Esophagus muscularis mucosa (tissue), 4 donors: ENCODE measurements around the gene DPP7. TPM values are rescaled to one million over a fixed set of nuclear protein-coding genes. Genes with fewer than 3 reads are reported as not detected.

Experiments used
- DNase-seq: peaks from one replicate; pipeline ENCODE4 v3.0.0-alpha.2; 2017; ENCODE audit errors: extremely low spot score
- H3K27ac ChIP-seq, 4 donors: fragments of 200-600 bp; sonication (generic); replicated peaks in 1 of 4; 1 replicate in 3 of 4; 2 replicates in 1 of 4; pipeline ENCODE4 v1.5.1; 2016 to 2019; ENCODE audit warnings: mild to moderate bottlenecking in 1 of 4
- H3K27me3 ChIP-seq, 4 donors: fragments of 200-600 bp; sonication (generic); one replicate each; pipeline versions ENCODE4 v1.5.1 to v1.6.0; 2016 to 2019
- H3K36me3 ChIP-seq, 4 donors: fragments of 200-600 bp; sonication (generic); one replicate each; pipeline ENCODE4 v1.5.1; 2016 to 2019
- H3K4me1 ChIP-seq, 4 donors: fragments of 200-600 bp; sonication (generic); one replicate each; pipeline ENCODE4 v1.5.1; 2016 to 2019
- H3K4me3 ChIP-seq, 4 donors: fragments of 200-600 bp; sonication (generic); 1 replicate in 2 of 4; 2 replicates in 2 of 4; pipeline ENCODE4 v1.5.1; 2016 to 2019; ENCODE audit warnings: mild to moderate bottlenecking in 4 of 4, moderate library complexity in 1 of 4
- H3K9me3 ChIP-seq, 4 donors: fragments of 200-600 bp; sonication (generic); 1 replicate in 3 of 4; 2 replicates in 1 of 4; pipeline ENCODE4 v1.5.1; 2016 to 2019
- EP300 ChIP-seq: sonication (generic); formaldehyde crosslinking; IDR thresholded peaks from one replicate; pipeline ENCODE4 v1.6.1; 2017; ENCODE audit warnings: antibody characterized with exemption
- POLR2A ChIP-seq: fragments of 450-650 bp; IDR thresholded peaks from one replicate; pipeline ENCODE4 v1.6.1; 2017; ENCODE audit warnings: antibody characterized with exemption, moderate library complexity, mild to moderate bottlenecking, low read depth
- POLR2AphosphoS5 ChIP-seq, 2 donors: sonication (generic); formaldehyde crosslinking; IDR thresholded peaks; one replicate each; pipeline ENCODE4 v1.6.1; 2017; ENCODE audit warnings: antibody characterized with exemption in 2 of 2
- WGBS: methylation state at CpG from one replicate; pipeline ENCODE4 v1.1.5; 2018; 5-methylcytosine and 5-hydroxymethylcytosine counted together
- intact Hi-C: fragments of 100-400 bp; cut with DNase I; formaldehyde crosslinking; loops from one replicate; pipeline ENCODE4 v1.15.1; 2023
- total RNA-seq, 4 donors: library from RNA; depleted of rRNA; stranded (reverse); fragments of >200 nt; gene quantifications; one replicate each; pipeline versions ENCODE4 v1.1.0 to v1.2.1, GENCODE V29; 2016
- TF ChIP-seq, protein P1 (sequence below), 3 experiments: fragments of 200-600 bp in 2 of 3; fragments of 450-650 bp in 1 of 3; sonication (generic) in 2 of 3; IDR thresholded peaks; one replicate each; pipeline ENCODE4 v1.5.1; 2017 to 2019; ENCODE audit warnings: antibody characterized with exemption in 3 of 3, mild to moderate bottlenecking in 2 of 3, moderate library complexity in 1 of 3

DPP7 gene
- 100 to 1,000 TPM in 2 of 4 donors, 10 to 100 TPM in 2; 90.1 to 121 (median 104) TPM for total RNA-seq

DNA sequence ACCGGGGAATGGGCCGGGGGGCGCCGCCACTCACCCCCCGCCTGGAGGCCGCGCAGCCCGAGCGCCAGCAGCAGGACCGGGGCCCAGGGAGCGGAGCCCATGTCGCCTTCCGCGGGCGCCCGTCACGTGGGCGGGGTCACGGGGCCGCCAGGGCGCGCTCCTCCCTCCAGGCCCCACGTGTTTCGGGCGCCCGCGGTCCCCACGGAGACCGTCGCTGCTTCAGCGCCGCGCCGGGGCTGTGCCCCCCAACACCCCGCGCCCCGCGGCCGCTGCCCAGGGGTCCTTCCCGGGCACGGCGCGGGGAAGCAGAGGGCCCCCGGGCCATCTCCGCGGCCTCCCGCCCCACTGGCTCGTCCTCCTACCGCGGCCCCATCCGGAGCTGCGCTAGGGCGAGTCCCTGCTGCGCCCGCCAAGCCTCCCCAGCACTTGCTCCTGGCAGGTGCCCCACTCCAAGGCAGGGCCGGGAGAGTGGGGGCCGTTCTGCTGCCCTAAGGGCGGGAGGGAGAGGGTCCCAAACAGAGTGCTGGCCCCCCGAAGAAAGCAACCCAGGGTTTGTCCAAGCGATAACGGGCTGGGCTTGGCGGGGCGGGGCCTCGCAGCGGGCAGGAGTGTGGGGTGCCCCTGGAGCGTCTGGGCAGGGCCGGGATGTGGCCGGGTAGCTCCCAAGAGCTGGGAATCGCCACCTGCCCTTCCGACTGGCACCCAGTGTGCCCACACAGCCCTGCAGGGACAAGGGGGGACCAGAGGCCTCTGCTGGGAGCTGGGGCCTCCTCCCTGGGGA lies at the start of gene DPP7:
TSS of gene DPP7 (minus strand) at position 121 of the 781 bp plus-strand sequence. CDS start at position 101, 20 bp downstream.
- DNase-seq = no peak
- H3K27ac ChIP-seq = peak within 1 kb of the TSS; percentile 36 to 68 (median 52)

DNA sequence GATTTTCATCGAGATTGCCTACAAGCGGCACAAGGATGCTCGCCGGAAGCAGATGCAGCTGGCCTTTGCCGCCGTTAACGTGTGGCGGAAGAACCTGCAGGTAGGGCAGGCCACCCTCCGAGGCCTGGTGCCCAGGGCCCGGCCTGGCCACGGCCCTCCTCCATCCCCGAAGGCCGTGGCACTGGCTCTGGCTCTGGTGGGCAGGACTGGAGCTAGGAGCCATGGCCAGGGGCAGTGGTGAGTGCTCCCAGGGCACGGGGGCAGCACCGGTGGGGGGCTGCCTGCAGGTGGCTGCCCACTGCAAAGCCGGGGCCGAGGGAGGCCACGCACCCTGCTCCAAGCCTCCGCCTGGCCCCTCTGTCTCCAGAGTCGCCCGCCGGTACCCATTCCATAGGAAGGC lies 49.3 kb upstream of the DPP7 start:
- no peak overlapping the region for H3K27ac ChIP-seq
- DNase-seq = no peak
- H3K9me3 ChIP-seq = no peaks in the 10 kb centered on the region
- intact Hi-C loops = no loop called here
- H3K27me3 ChIP-seq = peaks cover 0 to 100% (median 96%) of the 10 kb centered on the region in 4 donors
- WGBS = no CpG with 5 or more reads among the region's 22 CpGs
- H3K36me3 ChIP-seq = no peaks in the 10 kb centered on the region
- no peak for TF ChIP-seq EP300
- TF ChIP-seq POLR2A = no peak
- TF ChIP-seq, protein P1, sequence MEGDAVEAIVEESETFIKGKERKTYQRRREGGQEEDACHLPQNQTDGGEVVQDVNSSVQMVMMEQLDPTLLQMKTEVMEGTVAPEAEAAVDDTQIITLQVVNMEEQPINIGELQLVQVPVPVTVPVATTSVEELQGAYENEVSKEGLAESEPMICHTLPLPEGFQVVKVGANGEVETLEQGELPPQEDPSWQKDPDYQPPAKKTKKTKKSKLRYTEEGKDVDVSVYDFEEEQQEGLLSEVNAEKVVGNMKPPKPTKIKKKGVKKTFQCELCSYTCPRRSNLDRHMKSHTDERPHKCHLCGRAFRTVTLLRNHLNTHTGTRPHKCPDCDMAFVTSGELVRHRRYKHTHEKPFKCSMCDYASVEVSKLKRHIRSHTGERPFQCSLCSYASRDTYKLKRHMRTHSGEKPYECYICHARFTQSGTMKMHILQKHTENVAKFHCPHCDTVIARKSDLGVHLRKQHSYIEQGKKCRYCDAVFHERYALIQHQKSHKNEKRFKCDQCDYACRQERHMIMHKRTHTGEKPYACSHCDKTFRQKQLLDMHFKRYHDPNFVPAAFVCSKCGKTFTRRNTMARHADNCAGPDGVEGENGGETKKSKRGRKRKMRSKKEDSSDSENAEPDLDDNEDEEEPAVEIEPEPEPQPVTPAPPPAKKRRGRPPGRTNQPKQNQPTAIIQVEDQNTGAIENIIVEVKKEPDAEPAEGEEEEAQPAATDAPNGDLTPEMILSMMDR (IDR thresholded peaks at IDR 0.05) = no peak
- no peak for TF ChIP-seq POLR2AphosphoS5 (IDR thresholded peaks at IDR 0.05)
- H3K4me3 ChIP-seq = peak overlapping the region in 1 of 4 donors; percentile 28
- peaks cover 32 to 51% (median 42%) of the 10 kb centered on the region in 4 donors for H3K4me1 ChIP-seq

More for the DNA sequence above, at the start of gene DPP7:
- TF ChIP-seq POLR2A = no peak
- peak; percentile 30 to 52 for TF ChIP-seq POLR2AphosphoS5 (IDR thresholded peaks at IDR 0.05)
- TF ChIP-seq, protein P1 (IDR thresholded peaks at IDR 0.05) = peak in 1 of 3 experiments; percentile 12
- intact Hi-C loops = no loop called here
- H3K36me3 ChIP-seq = peaks cover 6 to 37% (median 36%) of the 10 kb centered on the region in 4 donors
- 83% methylated on average over 3 of the region's 70 CpGs for WGBS
- H3K4me1 ChIP-seq = peaks cover 16 to 26% (median 20%) of the 10 kb centered on the region in 4 donors
- H3K4me3 ChIP-seq = peak within 1 kb of the TSS; percentile 73 to 93 (median 84)
- no peaks in the 10 kb centered on the region for H3K9me3 ChIP-seq
- no peaks in the 10 kb centered on the region for H3K27me3 ChIP-seq

GRCh38 chr9:137163365-137163715 lies 48.8 kb upstream of the DPP7 start:
- Histone ChIP-seq H3K4me3 (peak overlapping the region; percentile 28 to 38 (median 30)), H3K9me3 (no peaks in the 10 kb centered on the region), H3K27ac (no peak overlapping the region), H3K36me3 (no peaks in the 10 kb centered on the region), H3K4me1 (peaks cover 27 to 46% (median 38%) of the 10 kb centered on the region in 4 donors), H3K27me3 (peaks cover 0 to 100% (median 95%) of the 10 kb centered on the region in 4 donors)
- DNase-seq = no peak
- intact Hi-C loops = no loop called here
- TF ChIP-seq POLR2A (no peak), POLR2AphosphoS5 (IDR thresholded peaks at IDR 0.05) (no peak), EP300 (no peak)
- TF ChIP-seq, protein P1 (IDR thresholded peaks at IDR 0.05) = no peak
- WGBS = 27% methylated on average over 13 of the region's 26 CpGs

GRCh38 chr9:137162505-137163364 lies 48.2 kb upstream of the DPP7 start:
- no peak for DNase-seq
- TF ChIP-seq, protein P1 (IDR thresholded peaks at IDR 0.05) = peak in 1 of 3 experiments; percentile 16
- TF ChIP-seq POLR2AphosphoS5 (IDR thresholded peaks at IDR 0.05) = no peak
- Histone ChIP-seq H3K4me3 (peak overlapping the region; percentile 28 to 38 (median 30)), H3K9me3 (no peaks in the 10 kb centered on the region), H3K27ac (no peak overlapping the region), H3K36me3 (no peaks in the 10 kb centered on the region), H3K27me3 (peaks cover 0 to 100% (median 95%) of the 10 kb centered on the region in 4 donors), H3K4me1 (peaks cover 21 to 40% (median 32%) of the 10 kb centered on the region in 4 donors)
- intact Hi-C loops = no loop called here
- WGBS = no CpG with 5 or more reads among the region's 74 CpGs
